HK-2 (cell line): ENCODE results near the gene RSPO1.
A peak's percentile ranks its signal among the peaks of the same experiment; 100 is the strongest.
"Not testable (repeated sequence)": the region's sequence is repeated elsewhere in the genome, so short reads cannot be mapped to it uniquely, and the experiment has no call there.

Source experiments
- DNase-seq: peaks from one replicate; pipeline ENCODE4 v3.0.0-alpha.2; 2018; ENCODE audit not compliant: unreplicated experiment

Gene RSPO1, protein sequence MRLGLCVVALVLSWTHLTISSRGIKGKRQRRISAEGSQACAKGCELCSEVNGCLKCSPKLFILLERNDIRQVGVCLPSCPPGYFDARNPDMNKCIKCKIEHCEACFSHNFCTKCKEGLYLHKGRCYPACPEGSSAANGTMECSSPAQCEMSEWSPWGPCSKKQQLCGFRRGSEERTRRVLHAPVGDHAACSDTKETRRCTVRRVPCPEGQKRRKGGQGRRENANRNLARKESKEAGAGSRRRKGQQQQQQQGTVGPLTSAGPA

GRCh38 chr1:37634244-37634991, at the start of gene RSPO1:
RSPO1 (minus strand) TSS chr1:37634892; CDS start chr1:37629661, 5,231 bp downstream.
- DNase-seq, result no peak

DNA sequence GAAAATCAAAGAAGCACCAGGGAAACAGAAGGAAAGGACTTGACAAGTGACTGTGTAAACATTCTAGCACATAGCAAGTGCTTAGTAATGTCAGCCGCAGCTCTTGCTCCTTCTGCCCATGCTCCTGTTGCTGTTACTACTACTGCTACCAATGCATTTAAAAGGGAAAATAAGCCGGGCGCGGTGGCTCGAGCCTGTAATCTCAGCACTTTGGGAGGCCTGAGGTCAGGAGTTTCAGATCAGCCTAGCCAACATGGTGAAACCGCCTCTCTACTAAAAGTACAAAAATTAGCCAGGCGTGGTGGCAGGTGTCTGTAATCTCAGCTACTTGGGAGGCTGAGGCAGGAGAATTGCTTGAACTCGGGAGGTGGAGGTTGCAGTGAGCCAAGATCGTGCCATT, 49.5 kb upstream of the RSPO1 start:
- not testable (repeated sequence) for DNase-seq

DNA sequence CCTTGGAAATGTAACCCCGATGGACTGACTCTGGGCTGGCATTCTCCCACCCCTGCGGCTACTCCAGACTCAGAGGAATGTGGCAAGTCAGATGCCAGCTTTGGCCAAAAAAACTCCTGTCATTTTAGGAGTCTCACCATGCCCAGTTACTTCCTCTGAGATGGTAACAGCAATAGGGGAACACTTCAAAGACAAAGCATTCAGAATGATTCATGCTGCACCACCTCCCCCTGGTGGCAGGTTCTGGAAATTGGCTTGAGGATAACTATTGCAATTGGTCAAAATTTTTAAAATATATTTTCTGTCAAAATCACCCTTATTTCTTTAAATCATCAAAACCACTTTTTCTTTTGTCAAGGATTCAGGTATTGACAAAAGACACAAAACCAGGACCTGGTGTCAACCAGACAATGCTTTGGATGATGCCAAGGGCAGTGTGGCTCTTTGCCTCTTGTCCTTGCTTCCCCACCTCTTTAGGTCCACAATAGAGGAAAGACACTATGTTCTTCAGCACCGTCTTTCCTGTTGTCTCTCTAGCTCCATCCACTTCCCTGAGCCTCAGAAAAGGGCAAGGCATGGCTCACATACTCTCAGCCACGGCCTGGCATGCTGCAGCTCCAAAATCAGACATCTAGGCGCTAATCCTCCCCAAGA, 47.8 kb upstream of the RSPO1 start:
- peak; percentile 56 for DNase-seq

DNA sequence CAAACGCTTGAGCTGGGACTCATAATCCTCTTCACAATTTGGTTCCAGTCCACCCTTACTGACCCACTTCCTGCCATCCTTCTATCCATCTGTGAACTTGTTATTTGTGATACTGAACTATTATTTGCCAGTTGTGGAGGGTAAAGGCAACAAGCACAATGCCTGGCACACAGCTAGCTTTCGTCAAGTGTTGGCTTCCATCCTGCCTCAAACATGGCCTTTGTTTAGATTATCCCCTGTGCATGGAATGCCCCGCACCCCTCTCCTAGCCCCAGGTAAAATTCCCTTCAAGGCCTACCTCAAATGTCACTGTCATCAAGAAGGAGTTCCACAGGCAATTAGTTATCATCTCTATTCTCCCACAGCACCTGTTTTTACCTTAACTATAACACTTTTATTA, 46.2 kb upstream of the RSPO1 start:
- DNase-seq, result no peak

GRCh38 chr1:37677808-37678207, 43.1 kb upstream of the RSPO1 start:
- DNase-seq, result no peak

DNA sequence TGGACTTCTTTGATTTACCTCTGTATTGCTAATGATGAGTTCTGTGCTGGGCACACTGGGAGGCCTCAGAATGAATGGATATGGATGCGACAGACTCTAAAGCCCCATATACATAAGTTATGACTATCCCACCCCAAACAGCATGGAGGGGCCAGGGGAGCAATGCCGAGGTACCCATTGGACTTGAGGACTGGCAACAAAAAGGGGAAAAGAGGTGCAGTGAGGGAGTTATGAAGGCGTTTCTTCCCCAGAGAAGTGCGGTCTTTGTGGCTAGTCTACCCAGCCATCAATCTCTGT, 42.4 kb upstream of the RSPO1 start:
- no peak for DNase-seq

DNA sequence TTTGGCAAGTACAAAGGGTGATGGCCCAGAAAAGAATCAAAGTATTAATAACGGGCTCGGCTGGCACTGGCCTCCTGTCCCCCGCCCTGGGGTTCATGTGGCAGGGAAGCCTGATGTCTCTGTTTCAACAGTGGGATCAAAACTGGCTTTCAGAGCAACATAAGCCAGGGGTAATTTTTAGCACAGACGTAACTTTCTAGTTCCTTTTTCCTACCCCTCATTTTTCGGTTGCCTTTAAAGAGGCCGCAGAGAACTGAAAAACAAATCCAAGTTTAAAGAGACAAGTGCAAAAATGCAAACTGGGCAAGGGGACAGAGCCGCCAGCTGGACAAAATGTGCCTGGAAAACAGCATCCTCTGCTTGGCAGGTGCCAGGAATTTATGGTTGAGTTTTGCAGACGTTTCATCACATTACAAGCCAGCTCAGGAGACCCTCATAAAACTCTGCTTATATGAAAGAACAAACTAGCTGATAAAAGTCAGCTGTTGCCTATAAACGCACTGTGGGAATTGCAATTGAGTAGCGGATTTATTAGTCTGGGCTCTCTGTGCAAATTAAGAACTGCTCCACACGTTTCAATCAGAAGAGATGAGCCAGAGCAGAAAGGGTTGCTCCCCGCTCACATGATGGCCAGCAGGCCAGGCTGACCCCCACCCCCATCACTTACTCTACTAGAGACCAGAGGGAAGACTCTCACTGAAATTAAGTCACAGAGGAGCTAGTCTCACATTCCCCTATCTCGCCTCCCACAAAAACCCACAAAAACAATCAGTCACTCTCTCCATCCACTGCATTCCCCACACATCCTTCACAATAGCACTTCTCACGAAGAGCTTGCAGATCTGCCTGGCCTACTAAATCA, 41.8 kb upstream of the RSPO1 start:
- no peak for DNase-seq

DNA sequence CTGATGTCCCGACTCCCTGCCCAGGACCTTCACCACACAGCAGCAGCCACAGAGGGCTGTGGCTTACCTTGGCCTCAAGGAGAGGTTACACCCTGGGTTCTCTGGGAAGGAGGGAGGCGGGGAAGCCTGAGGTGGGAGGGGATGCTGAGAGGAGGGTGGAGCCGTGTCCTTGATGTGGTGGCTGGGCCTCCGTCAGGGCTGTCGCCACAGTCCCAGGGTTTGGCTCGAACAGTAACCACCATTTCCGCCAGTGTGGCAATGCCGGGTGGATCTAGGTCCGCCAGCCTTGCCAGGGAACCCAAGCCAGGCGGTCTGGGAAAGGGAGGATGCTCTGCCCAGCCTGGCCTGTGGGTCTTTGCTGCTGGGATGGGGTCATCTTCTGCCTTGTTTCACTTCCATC, 39.2 kb upstream of the RSPO1 start:
- no peak for DNase-seq

GRCh38 chr1:37672136-37672870, 37.6 kb upstream of the RSPO1 start:
- DNase-seq, result no peak

DNA sequence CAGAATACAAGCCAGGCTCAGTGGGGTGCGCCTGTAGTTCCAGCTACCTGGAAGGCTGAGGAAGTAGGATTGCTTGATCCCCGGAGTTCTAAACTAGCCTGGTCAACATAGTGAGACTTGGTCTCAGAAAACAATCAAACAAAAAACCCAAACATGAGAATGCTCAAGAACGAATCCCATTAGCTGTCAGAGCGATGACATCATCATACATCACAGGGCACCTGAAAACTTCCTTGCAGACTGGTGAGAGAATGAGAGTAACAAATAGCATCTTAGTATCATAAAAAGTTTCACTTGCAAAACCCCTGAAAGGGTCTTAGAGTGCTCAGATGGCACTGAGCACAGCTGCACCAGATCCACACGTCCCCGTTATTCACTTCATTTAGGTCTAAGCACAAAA, 36.6 kb upstream of the RSPO1 start:
- DNase-seq, result no peak

GRCh38 chr1:37670133-37670532, 35.4 kb upstream of the RSPO1 start:
- no peak for DNase-seq

DNA sequence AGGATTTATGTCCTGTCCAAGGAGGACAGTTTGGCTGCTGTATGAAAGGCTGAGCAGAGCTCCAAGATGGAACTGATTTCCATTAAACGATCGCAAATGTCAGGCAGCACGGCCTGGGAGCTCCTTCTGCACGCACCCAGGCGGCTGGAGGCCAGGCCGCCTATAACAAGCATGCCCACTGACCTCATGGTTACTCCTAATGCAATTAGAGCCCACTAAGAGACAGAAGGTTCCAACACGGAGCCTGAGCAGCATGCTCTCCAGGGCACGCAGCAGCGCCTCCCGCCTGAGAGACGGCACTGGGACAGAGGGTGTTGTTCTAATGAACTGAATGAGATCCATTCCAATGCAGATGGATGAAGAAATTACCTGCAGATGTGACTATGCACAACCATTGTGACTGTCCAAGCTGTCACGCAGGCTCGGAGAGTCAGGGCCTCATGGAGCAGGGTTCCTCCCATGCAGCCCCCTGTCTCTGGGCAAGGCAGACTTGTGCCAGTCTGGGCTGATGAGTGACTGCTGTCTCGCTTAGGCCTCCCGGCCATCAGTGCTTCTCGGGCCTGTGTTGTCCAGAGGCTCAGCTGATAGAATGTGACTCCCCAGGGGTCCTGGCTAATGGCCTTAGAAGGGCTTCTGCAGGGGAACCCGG, 32.5 kb upstream of the RSPO1 start:
- no peak for DNase-seq

- no peak for DNase-seq
Observed at GRCh38 chr1:37666241-37666867, 31.7 kb upstream of the RSPO1 start.

- no peak for DNase-seq
Observed at GRCh38 chr1:37663426-37664000, 28.8 kb upstream of the RSPO1 start.

DNA sequence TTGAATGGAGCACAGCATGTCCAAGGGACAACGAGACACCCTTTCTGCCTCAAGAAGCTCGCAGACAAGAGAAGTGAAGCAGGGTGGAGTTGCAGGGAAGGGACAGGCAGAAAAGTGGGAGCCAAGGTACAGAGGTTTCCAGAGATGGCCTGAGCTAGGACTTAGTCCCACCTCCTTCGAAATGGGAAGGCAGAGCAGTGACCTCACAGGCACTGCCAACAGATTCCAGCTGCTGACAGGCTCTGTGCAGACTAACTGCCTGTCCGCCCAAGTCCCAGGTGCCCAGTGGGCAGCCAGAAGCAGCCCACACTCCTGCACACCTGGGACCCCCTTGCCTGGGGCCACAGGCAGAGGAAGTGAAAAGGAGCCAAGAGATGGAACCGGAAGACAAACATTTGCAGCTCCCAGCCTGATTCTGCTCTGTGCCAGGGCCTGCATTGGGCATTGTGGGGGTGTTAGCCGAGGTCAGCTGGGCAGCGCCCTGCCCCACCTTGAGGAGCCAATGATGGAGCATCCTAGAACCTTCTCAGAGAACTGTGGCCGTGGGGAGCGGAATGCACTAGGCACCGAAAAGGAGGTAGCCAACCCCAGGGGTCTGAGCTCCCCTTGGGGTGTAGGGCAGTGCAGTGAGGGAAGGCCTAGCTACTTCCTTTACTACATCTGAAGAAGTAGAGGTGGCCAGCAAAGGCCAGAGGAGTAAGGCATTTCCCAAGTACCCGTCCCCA, 27.5 kb upstream of the RSPO1 start:
- no peak for DNase-seq

GRCh38 chr1:37661401-37661800, 26.7 kb upstream of the RSPO1 start:
- no peak for DNase-seq

- DNase-seq, result no peak
Observed at GRCh38 chr1:37660664-37661063, 26.0 kb upstream of the RSPO1 start.

DNA sequence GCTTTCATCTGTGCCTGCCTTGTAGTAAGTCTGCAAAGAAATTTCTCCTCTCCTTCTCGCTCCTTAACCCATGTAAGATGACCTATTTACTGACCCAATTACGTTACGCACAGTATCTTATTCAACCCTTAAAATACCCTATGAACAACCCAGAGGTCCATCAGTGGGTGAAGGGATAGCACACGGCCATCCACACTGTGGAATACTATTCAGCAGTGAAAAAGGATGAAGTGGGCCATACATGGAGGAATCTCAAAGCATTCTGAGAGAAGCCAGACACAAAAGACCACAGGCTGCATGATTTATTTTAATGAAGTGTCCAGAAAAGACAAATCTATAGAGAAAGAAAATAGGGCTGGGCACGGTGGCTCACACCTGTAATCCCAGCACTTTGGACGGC, 23.8 kb upstream of the RSPO1 start:
- no peak for DNase-seq

- DNase-seq, result no peak
Observed at GRCh38 chr1:37657620-37658412, 23.1 kb upstream of the RSPO1 start.
